BE2C (cell line): Measurements from ENCODE around the gene PHF1.

Experiments
- DNase-seq: peaks from one replicate; pipeline ENCODE4 v3.0.0-alpha.2; 2020
- H3K27me3 ChIP-seq: fragments of 250-450 bp; sonication (Bioruptor Pico); 2 replicates; pipeline ENCODE4 v1.5.1; 2020; ENCODE audit warnings: mild to moderate bottlenecking
- H3K36me3 ChIP-seq: fragments of 250-450 bp; sonication (Bioruptor Pico); 2 replicates; pipeline ENCODE4 v1.5.1; 2020; ENCODE audit warnings: mild to moderate bottlenecking
- H3K4me1 ChIP-seq: fragments of 250-450 bp; sonication (Bioruptor Pico); 2 replicates; pipeline ENCODE4 v1.5.1; 2020
- H3K4me3 ChIP-seq: 2 replicates; pipeline ENCODE4 v1.5.1; 2011; ENCODE audit warnings: low read depth, low read length
- H3K9me3 ChIP-seq: fragments of 250-450 bp; sonication (Bioruptor Pico); 2 replicates; pipeline ENCODE4 v1.5.1; 2020
- CTCF ChIP-seq: IDR thresholded peaks from 2 replicates; pipeline ENCODE4 v1.5.1; 2012; ENCODE audit warnings: mild to moderate bottlenecking, low read depth, low read length

The PHF1 gene

GRCh38 chr6:33443619-33444504, 33.0 kb downstream of the PHF1 start:
- no peak for DNase-seq
- H3K9me3 ChIP-seq: no peaks in the 10 kb centered on the region
- no peak overlapping the region for H3K4me3 ChIP-seq
- no peaks in the 10 kb centered on the region for H3K27me3 ChIP-seq
- peaks cover 34% of the 10 kb centered on the region for H3K36me3 ChIP-seq
- H3K4me1 ChIP-seq: no peaks in the 10 kb centered on the region
- no peak for TF ChIP-seq CTCF

GRCh38 chr6:33445119-33445603, 34.3 kb downstream of the PHF1 start:
- Histone ChIP-seq H3K36me3 (peaks cover 30% of the 10 kb centered on the region), H3K4me3 (no peak overlapping the region), H3K27me3 (no peaks in the 10 kb centered on the region), H3K9me3 (no peaks in the 10 kb centered on the region), H3K4me1 (no peaks in the 10 kb centered on the region)
- no peak for TF ChIP-seq CTCF
- DNase-seq: no peak

DNA sequence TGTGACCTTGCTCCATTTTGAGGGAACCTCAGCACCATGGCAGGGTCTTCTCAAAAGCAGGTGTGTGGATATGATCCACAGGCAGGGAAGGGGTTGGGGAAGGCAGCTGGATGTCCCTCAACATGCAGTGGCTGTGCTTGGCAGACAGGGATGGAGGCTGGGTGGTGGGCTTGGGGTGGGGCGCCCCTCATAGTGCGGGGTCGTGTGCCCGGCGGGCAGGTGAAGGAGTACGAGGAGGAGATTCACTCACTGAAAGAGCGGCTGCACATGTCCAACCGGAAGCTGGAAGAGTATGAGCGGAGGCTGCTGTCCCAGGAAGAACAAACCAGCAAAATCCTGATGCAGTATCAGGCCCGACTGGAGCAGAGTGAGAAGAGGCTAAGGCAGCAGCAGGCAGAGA, 35.5 kb downstream of the PHF1 start:
- no peaks in the 10 kb centered on the region for H3K9me3 ChIP-seq
- H3K27me3 ChIP-seq: no peaks in the 10 kb centered on the region
- H3K4me1 ChIP-seq: no peaks in the 10 kb centered on the region
- no peak for DNase-seq
- no peak overlapping the region for H3K4me3 ChIP-seq
- TF ChIP-seq CTCF: no peak
- H3K36me3 ChIP-seq: peaks cover 27% of the 10 kb centered on the region

- TF ChIP-seq CTCF: no peak
- H3K4me3 ChIP-seq: no peak overlapping the region
- DNase-seq: no peak
- no peaks in the 10 kb centered on the region for H3K9me3 ChIP-seq
- H3K27me3 ChIP-seq: no peaks in the 10 kb centered on the region
- H3K36me3 ChIP-seq: peaks cover 3% of the 10 kb centered on the region; the same call in 1 of the 2 replicates
- H3K4me1 ChIP-seq: no peaks in the 10 kb centered on the region
Measured at GRCh38 chr6:33450434-33450833, 39.6 kb downstream of the PHF1 start.

DNA sequence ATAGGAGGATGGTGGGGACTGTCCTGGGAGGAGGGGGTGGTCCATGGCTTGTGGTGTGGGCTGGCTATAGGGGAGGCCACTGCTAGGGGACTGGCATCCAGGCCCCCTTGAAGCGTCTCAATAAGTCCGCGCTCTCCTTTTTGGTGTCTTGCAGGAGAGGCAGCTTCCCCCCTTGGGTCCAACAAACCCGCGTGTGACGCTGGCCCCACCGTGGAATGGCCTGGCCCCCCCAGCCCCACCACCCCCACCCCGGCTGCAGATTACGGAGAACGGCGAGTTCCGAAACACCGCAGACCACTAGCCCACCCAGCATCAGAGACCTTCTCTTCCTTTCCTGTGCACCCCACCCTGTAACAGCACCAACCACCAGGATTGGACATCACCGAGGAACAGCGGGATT, 40.8 kb downstream of the PHF1 start:
- Histone ChIP-seq H3K36me3 (peaks cover 13% of the 10 kb centered on the region; the same call in 1 of the 2 replicates), H3K27me3 (no peaks in the 10 kb centered on the region), H3K4me3 (no peak overlapping the region), H3K4me1 (no peaks in the 10 kb centered on the region), H3K9me3 (no peaks in the 10 kb centered on the region)
- no peak for TF ChIP-seq CTCF
- DNase-seq: no peak

DNA sequence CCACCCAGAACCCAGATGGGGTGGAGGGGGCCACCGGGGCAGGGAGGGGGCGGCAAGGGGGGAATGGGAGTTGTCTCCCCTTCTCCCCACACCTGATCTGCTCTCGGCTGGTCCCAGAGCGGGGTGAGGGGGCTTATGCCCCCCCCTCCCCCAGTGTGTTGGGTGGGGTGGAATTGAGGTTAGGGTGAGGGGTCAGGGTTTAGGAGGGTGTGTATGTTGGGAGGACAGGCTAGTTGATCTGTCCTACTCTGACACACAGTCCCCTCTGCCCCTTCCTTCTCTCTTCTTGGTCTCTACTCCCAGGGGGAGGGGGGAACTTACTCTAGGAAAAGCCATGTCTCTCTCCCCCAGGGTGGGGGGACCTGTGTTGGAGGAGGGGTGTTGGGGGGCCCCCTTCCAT, 41.7 kb downstream of the PHF1 start:
- TF ChIP-seq CTCF: no peak
- Histone ChIP-seq H3K36me3 (peaks cover 14% of the 10 kb centered on the region; the same call in 1 of the 2 replicates), H3K4me1 (no peaks in the 10 kb centered on the region), H3K4me3 (no peak overlapping the region), H3K9me3 (no peaks in the 10 kb centered on the region), H3K27me3 (no peaks in the 10 kb centered on the region)
- no peak for DNase-seq
